GM12872 (cell line): ENCODE results near the gene TLL1.

Experiments used
- CTCF ChIP-seq: IDR thresholded peaks from 3 replicates; pipeline ENCODE4 v1.5.1; 2011; ENCODE audit warnings: low read depth, mild to moderate bottlenecking, low read length, moderate library complexity; ENCODE audit not compliant: insufficient read depth

The TLL1 gene

GRCh38 chr4:166044871-166045270 lies 171.8 kb downstream of the TLL1 start:
- TF ChIP-seq CTCF = no peak

- no peak for TF ChIP-seq CTCF
Measured at GRCh38 chr4:166045457-166045856, 172.4 kb downstream of the TLL1 start.

- no peak for TF ChIP-seq CTCF
Measured at GRCh38 chr4:166049036-166049435, 176.0 kb downstream of the TLL1 start.

- TF ChIP-seq CTCF = no peak
Measured at GRCh38 chr4:166064721-166065120, 191.7 kb downstream of the TLL1 start.

GRCh38 chr4:166065324-166065723 lies 192.3 kb downstream of the TLL1 start:
- TF ChIP-seq CTCF = no peak

- no peak for TF ChIP-seq CTCF
Measured at GRCh38 chr4:166066936-166067335, 193.9 kb downstream of the TLL1 start.

GRCh38 chr4:166067915-166068314 lies 194.9 kb downstream of the TLL1 start:
- TF ChIP-seq CTCF = no peak

- TF ChIP-seq CTCF = no peak
Measured at GRCh38 chr4:166073783-166074182, 200.7 kb downstream of the TLL1 start.
